SK-N-SH (cell line): ENCODE measurements around the gene NEAT1.

Experiments used
- CHD2 ChIP-seq: fragments of 150-350 bp; IDR thresholded peaks from 2 replicates; pipeline ENCODE4 v1.6.1; 2018; ENCODE audit warnings: low read length; ENCODE audit not compliant: partially characterized antibody
- EP300 ChIP-seq, 2 experiments: IDR thresholded peaks; 2 replicates each; pipeline versions ENCODE4 v1.4.0 to v1.6.1; 2012; ENCODE audit warnings: borderline replicate concordance in 1 of 2, low read depth in 1 of 2, low read length in 1 of 2
- EZH2phosphoT487 ChIP-seq: fragments of 200-600 bp; sonication (generic); IDR thresholded peaks from 2 replicates; pipeline ENCODE4 v1.6.1; 2017; ENCODE audit warnings: low read depth, mixed run types, mild to moderate bottlenecking, antibody characterized with exemption, moderate library complexity, borderline replicate concordance
- FOXJ3 ChIP-seq: sonication (generic); formaldehyde crosslinking; IDR thresholded peaks from 2 replicates; pipeline ENCODE4 v1.5.1; 2020; ENCODE audit warnings: mild to moderate bottlenecking, missing genetic modification reagents
- JUND ChIP-seq: IDR thresholded peaks from 2 replicates; pipeline ENCODE4 v1.4.0; 2012
- NRF1 ChIP-seq: IDR thresholded peaks from 2 replicates; pipeline ENCODE4 v1.6.1; 2012; ENCODE audit warnings: low read depth, mild to moderate bottlenecking, low read length
- RAD21 ChIP-seq: IDR thresholded peaks from 2 replicates; pipeline ENCODE4 v1.6.1; 2012; ENCODE audit warnings: mild to moderate bottlenecking, low read length
- USF1 ChIP-seq: IDR thresholded peaks from 2 replicates; pipeline ENCODE4 v1.4.0; 2012; ENCODE audit warnings: low read depth, borderline replicate concordance
- TF ChIP-seq, protein P1 (sequence below): fragments of 200-600 bp; sonication (generic); IDR thresholded peaks from 2 replicates; pipeline ENCODE4 v1.6.1; 2017; ENCODE audit warnings: antibody characterized with exemption, mild to moderate bottlenecking, moderate library complexity

DNA sequence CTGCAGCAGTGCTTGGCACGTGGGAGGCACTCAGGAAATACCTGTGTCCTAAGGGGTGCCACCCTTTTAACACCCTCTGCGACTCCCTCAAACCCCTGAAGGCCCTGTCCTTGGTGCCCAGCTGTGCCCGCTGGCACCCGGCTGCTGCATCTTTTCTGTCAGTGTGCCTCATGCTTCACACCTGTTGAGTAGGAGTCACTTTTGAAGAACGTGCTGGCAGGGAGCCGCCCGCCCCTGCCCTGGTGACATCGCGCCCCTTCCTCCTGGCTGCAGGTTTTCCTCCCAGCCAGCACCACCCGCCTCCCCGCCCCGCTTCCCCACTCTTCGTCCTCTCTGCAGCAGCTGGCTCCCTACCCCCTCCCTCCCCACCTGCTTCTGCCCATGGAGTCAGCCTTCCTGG lies 18.4 kb upstream of the NEAT1 start:
- TF ChIP-seq, protein P1, sequence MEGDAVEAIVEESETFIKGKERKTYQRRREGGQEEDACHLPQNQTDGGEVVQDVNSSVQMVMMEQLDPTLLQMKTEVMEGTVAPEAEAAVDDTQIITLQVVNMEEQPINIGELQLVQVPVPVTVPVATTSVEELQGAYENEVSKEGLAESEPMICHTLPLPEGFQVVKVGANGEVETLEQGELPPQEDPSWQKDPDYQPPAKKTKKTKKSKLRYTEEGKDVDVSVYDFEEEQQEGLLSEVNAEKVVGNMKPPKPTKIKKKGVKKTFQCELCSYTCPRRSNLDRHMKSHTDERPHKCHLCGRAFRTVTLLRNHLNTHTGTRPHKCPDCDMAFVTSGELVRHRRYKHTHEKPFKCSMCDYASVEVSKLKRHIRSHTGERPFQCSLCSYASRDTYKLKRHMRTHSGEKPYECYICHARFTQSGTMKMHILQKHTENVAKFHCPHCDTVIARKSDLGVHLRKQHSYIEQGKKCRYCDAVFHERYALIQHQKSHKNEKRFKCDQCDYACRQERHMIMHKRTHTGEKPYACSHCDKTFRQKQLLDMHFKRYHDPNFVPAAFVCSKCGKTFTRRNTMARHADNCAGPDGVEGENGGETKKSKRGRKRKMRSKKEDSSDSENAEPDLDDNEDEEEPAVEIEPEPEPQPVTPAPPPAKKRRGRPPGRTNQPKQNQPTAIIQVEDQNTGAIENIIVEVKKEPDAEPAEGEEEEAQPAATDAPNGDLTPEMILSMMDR: no peak
- TF ChIP-seq RAD21: no peak
- no peak for TF ChIP-seq EP300 (IDR thresholded peaks at IDR 0.05; ENCODE audit: borderline replicate concordance in 1 of 2, low read depth in 1 of 2, low read length in 1 of 2)
- TF ChIP-seq USF1: no peak
- no peak for TF ChIP-seq NRF1
- no peak for TF ChIP-seq FOXJ3 (CRISPR knock-in tag)
- no peak for TF ChIP-seq CHD2
- TF ChIP-seq JUND: no peak
- no peak for TF ChIP-seq EZH2phosphoT487
